NT2/D1 (cell line): Measurements from ENCODE around the gene MRPL38.

Experiments used
- SUZ12 ChIP-seq: IDR thresholded peaks from 2 replicates; pipeline ENCODE4 v1.6.1; 2011; ENCODE audit not compliant: insufficient read length, insufficient read depth; ENCODE audit errors: extremely low read depth
- ZNF274 ChIP-seq: IDR thresholded peaks from 2 replicates; pipeline ENCODE4 v1.6.1; 2011; ENCODE audit warnings: mild to moderate bottlenecking, low read depth, low read length

DNA sequence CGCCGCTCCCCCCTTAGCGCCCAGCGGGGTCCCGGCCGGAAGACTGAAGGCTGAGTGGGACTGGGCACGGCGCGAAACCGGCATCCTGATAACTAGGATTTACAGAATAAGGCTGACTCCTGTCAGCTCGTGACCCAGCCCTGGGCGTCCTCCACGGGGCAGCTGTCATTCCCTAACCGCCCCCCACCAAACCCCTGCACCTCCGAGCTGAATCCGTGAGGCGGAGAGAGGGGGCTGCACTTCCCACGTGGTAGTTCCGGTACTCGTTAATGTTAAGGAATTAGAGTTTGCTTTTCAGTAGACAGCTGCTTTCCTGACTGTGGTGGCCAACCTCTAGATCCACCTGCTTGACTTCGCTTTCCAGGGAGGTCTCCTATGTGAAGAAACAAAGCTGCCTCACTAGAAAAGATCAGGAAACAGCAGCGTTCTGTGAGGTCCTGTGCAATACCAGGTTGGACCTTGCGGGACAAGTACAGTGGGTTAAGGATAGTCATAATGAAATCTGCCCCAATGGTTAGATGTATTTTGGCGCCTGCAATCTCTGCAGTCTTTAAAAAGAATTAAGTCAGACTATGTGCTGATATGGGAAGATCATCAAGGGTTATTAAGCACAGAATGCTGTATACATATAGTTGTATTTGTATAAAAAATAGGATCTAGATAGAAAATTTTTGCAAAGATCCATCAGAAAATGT is 48.5 kb downstream of the MRPL38 start:
- no peak for TF ChIP-seq ZNF274
- TF ChIP-seq SUZ12, result no peak
